Hippocampal formation (tissue), 2 donors: ENCODE measurements around the gene HPN.
"Not testable (repeated sequence)": the region's sequence is repeated elsewhere in the genome, so short reads cannot be mapped to it uniquely, and the experiment has no call there.

Source experiments
- DNase-seq, 2 donors: peaks; one replicate each; lab custom pipeline; 2025; lab: John Stamatoyannopoulos, UW

Gene HPN

DNA sequence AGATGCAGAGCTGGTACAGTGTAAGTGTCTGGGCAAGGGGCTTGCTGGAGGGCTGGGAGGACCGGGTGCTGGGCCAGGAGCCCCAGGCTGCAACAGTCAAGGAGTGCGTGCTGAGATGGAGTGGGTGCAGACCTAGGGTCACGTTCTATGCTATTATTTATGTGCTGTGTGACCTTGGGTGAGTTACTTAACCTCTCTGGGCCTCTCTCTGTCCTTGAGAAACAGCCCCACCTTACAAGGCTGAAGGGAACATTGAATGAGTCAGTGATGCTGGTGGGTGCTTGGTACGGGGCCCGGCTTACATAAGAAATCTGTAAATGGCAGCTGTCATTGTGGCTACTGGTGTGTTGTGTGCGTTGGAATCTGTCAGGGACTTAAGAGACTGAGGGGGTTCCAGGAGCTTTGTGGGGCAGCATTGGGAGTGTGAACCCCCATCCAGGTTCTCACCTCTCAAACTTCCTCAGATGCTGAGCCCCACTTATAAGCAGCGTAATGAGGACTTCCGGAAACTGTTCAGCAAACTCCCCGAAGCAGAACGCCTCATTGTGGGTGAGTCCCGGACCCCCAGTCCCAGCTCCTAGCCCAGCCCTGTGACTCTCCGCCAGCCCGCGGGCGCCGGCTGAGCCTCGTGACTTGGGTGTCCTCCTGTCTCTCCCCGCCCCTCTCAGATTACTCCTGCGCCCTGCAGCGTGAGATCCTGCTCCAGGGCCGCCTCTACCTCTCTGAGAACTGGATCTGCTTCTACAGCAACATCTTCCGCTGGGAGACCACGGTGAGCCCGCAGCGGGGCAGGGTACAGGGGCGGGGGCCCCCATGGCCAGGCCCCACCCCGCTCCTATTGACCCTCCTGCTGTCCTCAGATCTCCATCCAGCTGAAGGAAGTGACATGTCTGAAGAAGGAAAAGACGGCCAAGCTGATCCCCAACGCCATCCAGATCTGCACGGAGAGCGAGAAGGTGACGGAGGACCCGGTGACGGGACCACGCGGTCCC, 31.8 kb upstream of the HPN start:
- DNase-seq = no peak

DNA sequence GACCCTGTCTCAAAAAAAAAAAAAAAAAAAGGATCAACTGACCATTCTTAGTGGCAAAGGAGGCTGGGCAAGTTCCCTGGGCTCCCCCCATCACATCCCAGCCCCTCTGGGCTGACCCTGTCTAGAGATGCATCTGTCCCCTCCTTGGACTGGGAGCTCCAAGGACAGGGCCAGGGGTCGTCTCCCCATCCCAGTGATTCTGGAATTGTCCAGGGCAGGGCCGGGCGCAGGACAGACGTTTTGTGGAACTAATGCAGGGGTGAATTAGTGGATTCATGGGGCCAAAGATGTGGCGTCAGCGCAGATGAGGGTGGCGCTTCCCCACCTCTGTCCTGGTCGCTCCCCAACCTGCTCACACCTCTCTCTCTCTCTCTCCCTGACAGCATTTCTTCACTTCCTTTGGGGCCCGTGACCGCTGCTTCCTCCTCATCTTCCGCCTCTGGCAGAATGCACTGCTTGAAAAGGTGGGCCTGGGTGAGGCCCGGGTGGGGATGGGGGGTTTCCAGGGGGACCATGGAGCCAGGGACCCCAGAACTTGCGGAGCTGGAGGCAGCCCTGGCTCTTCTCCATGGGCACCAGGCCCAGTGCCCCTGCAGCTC, 30.3 kb upstream of the HPN start:
- DNase-seq = no peak

DNA sequence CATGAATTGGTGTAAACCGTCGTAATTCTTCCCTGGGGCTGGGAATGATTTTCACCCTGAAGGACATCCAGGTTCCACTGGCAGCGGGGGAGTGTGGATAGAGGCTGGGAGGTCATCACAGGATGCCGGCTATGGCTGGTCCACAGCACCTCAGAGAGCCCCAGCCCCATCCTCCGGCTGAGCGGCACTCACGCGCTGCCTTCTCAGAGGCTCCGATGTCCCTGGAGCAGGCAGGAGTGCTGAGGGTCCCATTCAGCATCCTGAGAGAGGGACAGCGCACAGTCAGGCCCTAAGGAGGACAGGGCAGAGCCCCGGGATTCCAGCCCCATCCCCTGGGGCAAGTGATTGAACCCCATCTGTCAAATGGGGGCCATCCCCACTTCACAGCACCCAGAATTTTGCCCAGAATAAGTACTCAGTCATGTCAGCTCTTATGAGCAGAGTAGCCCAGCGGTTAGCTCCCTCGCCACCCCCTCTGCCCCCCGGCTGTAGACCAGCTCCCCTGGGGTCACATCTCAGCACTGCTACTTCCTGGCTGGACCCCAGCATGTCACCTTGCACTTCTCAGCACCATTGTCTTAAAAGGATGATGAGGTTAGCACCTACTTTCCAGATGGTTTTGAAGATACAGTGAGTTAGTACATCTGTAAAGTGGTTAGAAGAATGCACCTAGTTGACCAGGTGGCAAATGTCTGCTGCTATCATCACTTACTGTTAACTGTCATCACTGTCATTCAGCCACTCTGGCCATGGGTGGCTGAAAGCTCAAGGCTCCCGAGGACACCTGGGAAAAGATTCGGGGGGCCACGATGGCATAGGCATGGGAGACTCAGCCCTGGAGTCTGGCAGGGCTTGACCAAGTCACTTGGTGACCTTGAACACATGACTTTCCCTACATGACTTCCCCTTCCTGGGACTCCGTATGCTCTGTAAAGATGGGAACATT, 29.5 kb upstream of the HPN start:
- no peak for DNase-seq

- DNase-seq = peak in 1 of 2 donors; percentile 29
Observed at GRCh38 chr19:35013041-35013819, 28.3 kb upstream of the HPN start.

- DNase-seq = no peak
Observed at GRCh38 chr19:35013820-35014754, 27.4 kb upstream of the HPN start.

- not testable (repeated sequence) for DNase-seq
Observed at GRCh38 chr19:35014774-35015173, 26.7 kb upstream of the HPN start.

GRCh38 chr19:35015270-35015953, 26.1 kb upstream of the HPN start:
- DNase-seq = no peak

DNA sequence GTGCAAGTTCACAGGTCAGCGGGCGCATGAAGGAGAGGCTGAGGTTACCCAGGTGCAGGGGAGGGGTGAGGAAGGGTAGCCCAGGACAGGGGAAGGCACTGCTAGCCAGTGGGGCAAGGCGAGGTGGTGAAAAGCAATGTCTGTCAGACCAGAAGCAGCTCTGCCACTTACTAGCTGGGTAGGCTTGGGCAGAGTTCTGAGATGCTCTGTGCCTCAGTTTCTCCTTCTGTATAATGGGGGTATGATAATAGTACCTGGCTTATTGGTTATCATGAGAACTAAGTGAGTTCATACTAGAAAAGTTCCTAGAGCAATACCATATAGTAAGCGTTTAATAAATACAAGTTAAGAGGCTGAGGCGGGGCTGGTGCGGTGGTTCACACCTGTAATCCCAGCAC, 25.6 kb upstream of the HPN start:
- DNase-seq = no peak

DNA sequence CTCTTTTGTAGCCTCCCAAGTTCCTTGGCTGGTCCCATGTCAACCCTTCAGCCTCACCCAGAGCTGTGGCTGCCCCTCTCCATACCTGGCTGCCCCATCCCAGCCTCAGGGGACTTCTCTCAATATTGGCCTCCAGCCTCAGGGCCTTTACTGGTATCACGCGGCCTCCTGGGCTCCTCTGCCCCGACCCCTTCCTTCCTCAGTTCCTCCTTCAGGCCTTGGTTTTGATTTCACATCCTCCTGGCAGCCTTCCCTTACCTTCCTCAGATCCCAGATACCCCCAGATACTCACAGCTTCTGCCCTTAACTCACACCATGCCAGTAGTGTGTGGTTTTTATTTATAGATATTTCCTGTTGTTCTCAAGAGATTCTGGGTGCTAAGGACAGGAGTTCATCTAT, 24.0 kb upstream of the HPN start:
- peak in 1 of 2 donors; percentile 19 for DNase-seq

GRCh38 chr19:35018379-35018778, 23.1 kb upstream of the HPN start:
- DNase-seq = no peak

GRCh38 chr19:35019144-35019543, 22.4 kb upstream of the HPN start:
- no peak for DNase-seq

DNA sequence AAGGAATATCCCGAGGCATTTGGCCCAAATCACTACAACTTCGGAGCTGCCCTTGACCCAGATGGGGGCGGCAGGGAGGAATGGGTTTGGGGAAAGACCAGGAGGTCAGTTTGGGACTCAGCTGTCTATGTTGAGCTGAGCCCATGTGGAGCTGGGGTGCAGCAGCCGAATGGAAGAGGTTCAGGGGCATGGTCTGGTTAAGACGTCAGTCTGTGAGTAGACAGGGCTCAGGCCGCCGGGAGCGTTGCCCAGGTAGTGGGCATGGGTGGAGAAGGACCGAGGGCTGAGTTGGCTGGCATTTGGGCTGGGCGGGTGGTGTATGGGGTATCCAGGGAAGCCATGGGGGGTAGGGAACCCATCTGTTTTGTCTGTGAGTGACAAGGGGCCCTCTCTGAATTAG, 20.5 kb upstream of the HPN start:
- DNase-seq = no peak

- no peak for DNase-seq
Observed at GRCh38 chr19:35021596-35021995, 19.9 kb upstream of the HPN start.

GRCh38 chr19:35022460-35022859, 19.1 kb upstream of the HPN start:
- DNase-seq = no peak

DNA sequence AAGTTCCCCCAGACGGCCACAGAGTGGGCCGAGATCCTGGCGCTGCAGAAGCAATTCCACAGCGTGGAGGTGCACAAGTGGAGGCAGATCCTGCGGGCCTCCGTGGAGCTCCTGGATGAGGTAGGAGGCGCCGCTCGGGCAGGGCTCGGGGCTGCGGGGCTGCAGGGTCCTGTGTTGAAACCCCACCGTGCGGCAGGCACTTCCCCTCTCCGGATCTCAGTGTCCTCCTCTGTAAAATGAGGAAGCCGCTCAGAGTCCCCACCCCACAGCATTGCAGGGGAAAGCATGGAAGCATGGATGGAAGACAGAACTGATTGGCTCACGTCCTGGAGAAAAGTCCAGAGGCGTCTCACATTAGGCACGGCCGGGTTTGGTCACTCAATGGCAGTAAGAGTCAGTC, 18.1 kb upstream of the HPN start:
- DNase-seq = no peak

- no peak for DNase-seq
Observed at GRCh38 chr19:35024095-35024494, 17.4 kb upstream of the HPN start.

GRCh38 chr19:35025969-35026368, 15.6 kb upstream of the HPN start:
- no peak for DNase-seq

DNA sequence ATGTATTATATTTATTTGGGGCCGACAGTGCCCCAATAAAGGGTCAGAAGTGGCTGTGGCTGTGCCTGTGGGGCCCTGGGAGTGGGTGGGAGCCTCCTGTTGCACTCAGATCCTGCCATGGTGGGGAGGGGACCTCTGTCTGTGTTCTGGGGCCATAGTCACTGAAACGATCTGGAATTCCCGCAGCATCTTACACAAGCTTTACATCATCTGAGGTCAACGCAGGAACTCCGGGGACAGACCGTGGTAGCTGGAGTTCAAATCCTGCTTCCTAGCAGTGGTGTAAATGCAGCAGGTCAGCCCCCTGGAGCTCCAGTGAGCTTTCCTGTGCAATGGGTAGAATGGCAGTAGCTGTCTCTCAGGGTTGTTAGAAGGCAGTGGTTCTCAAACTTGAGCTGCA, 15.1 kb upstream of the HPN start:
- DNase-seq = no peak

DNA sequence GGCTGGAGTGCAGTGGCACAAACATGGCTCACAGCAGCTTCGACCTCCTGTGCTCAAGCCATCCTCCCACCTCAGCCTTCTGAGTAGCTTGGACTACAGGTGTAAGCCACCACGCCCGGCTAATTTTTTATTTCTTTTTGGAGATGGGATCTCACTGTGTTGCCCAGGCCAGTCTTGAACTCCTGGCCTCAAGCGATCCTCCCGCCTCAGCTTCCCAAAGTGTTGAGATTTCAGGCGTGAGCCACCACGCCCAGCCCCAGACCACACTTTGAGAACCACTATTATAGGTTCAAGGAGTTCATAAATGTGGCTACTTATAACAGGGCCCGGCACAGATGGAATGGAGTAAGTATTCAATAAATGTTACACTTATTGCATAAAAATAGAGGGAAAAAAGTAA, 14.5 kb upstream of the HPN start:
- DNase-seq = no peak
